GM20000 (cell line): ENCODE measurements around the gene CORO2A.

Experiments used
- DNase-seq: peaks from one replicate; pipeline ENCODE4 v3.0.0; 2012; ENCODE audit warnings: low spot score
- CTCF ChIP-seq: IDR thresholded peaks from 2 replicates; pipeline ENCODE4 v1.5.1; 2012; ENCODE audit warnings: mild to moderate bottlenecking, control low read depth; ENCODE audit errors: extremely low read depth, missing control alignments

Gene CORO2A

GRCh38 chr9:98232926-98233325 is 40.5 kb upstream of the CORO2A start:
- DNase-seq: no peak
- TF ChIP-seq CTCF: no peak

DNA sequence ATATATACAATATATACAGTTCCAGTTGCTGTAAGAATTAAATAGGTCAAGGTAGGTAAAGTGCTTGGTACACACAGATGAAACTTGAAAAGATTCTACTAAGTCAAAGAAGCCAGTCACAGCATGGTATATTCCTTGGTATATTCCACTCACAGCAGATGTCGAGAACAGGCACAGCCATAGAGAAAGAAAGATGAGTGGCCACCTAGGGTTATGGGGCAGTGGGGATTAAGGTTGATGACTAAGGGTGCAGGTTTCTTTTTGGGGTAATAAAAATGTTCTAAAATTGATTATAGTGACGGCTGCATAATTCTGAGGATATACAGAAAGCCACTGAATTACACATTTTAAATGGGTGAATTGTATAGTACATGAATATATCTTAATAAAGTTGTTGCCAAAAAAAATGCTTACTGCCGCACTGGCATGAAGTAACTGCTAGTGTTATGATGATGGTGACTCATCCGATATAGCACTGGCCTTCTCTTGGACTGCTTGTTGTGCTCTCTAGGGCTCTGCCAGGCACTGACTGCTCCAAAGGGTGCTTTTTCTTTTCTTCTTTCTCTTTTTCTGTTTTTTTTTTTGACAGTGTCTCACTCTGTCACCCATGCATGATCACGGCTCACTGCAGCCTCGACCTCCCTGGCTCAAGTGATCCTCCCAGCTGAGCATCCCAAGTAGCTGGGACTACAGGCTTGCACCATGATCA is 39.5 kb upstream of the CORO2A start:
- DNase-seq: no peak
- TF ChIP-seq CTCF: no peak

DNA sequence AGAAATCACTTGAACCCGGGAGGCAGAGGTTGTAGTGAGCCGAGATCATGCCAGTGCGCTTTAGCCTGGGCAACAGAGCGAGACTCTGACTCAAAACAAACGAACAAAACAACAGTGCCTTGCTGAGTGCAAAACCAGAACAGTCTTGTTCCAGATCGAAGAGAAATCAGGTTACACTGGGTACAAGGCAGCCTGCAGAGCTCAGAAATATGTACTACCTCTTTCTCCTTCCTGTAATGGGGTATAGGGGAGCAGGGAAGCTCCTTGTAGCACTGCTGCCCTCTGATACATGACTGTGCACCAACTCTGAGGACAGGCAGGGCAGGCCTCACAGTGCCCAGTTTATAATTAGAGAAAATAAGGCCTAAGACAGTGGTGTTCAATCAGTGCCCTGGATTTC is 38.4 kb upstream of the CORO2A start:
- no peak for DNase-seq
- no peak for TF ChIP-seq CTCF

DNA sequence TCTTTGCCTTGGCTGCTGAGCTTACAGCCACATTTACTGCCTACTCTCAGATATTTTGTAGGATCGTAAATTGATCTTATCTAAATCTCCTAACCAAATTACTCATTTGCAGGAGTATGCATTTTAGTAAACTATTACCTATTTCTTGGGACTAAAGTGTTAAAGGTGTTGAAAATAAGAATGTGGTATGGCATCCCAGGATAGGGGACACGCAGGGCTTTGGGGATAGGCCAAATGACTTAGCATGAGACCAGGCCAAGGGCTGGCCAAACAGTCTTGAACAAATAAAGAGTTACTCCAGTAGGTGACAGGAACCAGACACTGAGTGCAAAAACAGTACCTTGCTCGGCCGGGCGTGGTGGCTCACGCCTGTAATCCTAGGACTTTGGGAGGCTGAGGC is 37.9 kb upstream of the CORO2A start:
- DNase-seq: no peak
- TF ChIP-seq CTCF: no peak

DNA sequence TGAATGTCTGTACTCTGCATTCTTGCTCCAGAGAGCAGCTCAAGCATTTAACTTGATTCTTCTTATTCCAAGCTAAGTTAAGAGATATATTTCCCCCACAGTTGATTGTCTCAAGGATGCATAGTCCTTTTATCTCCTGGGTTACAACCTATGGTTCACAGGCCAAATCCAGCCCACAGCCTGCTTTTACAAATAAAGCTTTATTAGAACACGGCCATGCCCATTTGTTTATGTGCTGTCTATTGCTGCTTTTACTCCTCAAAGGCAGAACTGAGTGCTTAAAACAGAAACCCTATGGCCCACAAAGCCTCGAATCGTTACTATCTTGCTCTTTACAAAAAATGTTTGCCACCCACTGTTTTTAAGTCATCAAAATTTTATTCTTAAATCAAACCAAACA is 37.2 kb upstream of the CORO2A start:
- TF ChIP-seq CTCF: no peak
- DNase-seq: no peak

DNA sequence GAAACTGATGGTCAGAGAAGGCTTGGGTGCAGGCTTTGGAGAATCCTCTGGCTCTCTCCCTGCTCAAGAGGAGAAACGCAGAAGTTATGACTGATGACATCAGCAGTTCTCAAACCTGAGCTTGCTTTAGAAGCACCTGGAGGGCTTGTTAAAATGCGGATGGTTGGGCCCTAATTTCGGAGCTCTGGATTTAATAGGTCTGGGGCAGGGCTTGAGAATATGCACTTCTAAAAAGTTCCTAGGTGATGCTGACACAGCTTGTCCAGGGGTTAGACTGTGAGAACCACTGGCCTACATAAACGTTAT is 36.6 kb upstream of the CORO2A start:
- no peak for DNase-seq
- no peak for TF ChIP-seq CTCF

DNA sequence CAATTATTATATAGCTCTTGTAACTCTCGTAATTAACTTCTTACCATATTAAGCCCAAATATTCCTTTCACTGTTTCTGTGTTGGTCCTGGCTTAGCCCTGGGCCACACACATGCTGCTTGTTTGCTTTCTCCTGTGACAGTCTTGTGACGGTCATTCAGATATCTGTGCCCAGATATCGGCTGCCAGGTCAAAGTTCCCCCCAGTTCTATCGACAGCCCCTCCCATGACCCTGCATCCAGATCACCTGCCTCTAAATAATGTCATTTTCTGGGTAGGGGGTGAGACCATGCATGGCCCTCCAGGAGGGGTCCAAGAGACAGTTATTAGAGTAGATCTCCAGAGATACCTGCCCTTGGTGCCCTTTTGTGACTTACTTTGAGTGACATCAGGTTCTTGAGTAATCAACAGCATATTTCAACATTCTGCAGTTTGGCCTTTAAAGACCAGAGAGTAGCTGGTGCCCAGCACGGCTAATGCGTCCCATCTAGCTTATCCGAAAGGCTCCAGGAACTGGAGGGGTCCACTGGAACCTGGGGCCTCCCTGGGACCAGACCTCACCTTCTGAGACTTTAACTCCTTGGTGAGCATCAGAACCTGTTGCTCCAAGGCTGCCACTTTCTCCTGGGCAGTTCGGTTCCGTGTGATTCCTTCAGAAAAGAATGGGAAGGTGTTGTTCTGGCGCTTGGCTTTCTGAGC is 36.1 kb upstream of the CORO2A start:
- DNase-seq: no peak
- no peak for TF ChIP-seq CTCF
